ENCODE measurements around the gene TMPRSS5.

- TF ChIP-seq POLR2A (IDR thresholded peaks at IDR 0.05) (no peak), CTCF (IDR thresholded peaks at IDR 0.05) (no peak)
Observed at GRCh38 chr11:113710989-113711388, 4.9 kb upstream of the TMPRSS5 start.
